NCI-H345 treated with DMSO at 0.1 percent for 48 hours (cell line): Measurements from ENCODE around the gene NR2F1-AS1.

Experiments
- DNase-seq: peaks from one replicate; lab custom pipeline; 2025; ENCODE audit not compliant: unreplicated experiment; lab: John Stamatoyannopoulos, UW

The NR2F1-AS1 gene

DNA sequence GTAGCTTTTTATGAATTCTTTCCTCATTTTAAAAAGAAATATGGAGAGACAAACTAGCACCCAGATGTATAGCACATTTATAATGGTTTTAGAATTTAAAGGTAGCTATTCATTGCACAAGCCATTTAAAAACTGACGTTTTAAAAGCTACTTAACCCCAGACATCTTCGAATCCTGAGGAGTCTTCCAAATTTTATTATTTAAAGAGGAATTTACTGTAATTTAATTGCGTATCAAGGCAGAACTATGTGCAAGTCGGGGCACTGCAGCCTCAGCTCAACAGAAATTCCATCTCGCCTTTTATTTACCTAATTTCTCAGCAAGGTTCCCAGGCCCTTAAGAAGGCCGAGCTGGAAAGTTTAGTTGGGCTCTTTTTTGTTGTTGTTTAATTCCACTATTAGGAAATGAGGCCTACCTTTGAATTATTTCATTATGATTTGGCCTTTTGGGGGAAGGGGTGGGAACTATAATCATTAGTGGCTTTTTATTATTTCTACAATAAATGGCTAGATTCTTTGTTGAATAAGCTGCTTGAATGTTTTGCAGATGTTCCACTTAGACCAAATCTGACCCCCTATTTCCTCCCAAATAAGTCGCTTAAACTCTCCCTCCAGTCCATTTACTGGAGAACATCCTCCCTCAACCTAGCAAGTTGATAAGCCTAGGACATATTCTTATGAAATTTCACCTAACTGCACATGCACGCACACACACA is 22.2 kb upstream of the NR2F1-AS1 start:
- DNase-seq = no peak

- no peak for DNase-seq
These were observed 21.4 kb upstream of the NR2F1-AS1 start for GRCh38 chr5:93602241-93603077.

- DNase-seq = no peak
These were observed 20.8 kb upstream of the NR2F1-AS1 start for GRCh38 chr5:93601802-93602155.

DNA sequence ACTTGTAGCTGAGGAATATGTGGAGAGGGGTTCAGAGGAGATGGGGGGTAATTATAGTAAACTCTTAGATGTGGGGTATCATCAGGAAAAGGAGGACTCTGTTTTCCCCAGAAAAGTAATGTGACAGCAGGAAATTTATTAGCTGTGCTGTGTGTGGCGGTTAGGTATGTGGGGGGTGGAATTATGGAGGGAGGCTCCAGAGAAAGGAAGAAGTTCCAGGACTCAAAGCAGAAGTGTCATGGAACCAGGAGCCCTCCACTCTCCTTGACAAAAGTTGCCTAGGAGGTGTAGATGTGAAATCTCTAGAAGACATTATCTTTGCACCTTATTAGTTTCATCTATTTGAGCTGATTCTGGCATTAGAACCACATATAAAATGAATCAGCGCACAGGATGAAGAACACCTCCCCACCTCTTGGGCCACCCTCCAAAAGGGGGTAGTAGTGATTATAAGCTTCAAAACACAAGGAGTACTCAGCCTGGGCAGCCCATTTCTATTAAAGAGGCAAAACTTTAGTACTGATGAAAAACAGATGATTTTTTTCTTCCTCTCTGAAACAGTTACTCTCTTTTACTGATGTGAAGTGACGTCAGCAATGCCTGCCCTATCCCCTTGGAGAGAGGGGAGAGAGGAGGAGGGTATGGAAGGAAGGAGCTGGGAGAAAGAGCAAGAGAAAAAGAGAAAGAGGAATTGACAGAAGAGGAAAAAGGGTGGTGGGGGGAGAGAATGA is 20.2 kb upstream of the NR2F1-AS1 start:
- DNase-seq = no peak

GRCh38 chr5:93600409-93601070 is 19.5 kb upstream of the NR2F1-AS1 start:
- no peak for DNase-seq

GRCh38 chr5:93599399-93600120 is 18.5 kb upstream of the NR2F1-AS1 start:
- no peak for DNase-seq

GRCh38 chr5:93599001-93599379 is 18.0 kb upstream of the NR2F1-AS1 start:
- no peak for DNase-seq

- no peak for DNase-seq
These were observed 17.3 kb upstream of the NR2F1-AS1 start for GRCh38 chr5:93598091-93599000.

DNA sequence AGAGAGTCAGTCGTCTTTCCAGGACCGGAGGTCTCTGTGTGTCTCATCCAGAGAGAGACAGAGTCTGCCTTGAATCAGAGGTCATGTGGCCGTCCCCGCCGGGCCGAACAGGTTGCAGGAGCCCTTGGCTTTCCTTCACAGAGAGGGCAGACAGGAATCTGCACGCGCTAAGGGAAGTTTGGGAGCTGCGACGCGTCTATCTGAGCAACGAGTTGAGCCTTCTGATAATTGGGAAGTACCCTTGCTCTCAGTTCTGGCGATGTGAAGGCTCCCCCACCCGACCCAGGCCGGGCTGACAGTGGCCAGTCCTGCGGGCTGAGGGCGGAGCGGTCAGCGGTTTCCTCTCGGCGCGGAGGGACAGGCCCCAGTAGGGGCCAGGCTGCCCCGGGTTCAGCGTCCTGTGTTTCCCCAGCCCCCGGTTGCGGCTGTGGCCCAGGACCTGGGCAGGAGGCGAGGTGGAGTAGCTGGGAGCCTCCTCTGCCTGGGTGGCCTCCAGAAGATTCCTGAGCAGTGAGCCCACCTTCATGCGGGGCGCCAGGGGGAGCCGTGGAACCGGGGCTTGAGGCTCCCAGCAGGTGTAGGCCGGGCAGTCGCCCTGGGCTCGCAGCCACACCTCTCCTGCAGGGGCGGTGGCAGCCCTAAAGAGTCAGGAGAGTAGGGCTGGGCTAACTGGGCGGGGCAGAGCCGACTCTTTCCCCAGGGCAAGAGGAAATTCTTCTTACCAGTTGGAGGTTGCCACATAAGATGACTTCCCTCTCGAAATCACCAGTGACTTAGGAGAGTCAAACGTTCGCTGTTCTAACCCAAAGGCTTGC is 15.9 kb upstream of the NR2F1-AS1 start:
- no peak for DNase-seq

- DNase-seq = no peak
These were observed 15.3 kb upstream of the NR2F1-AS1 start for GRCh38 chr5:93596310-93596675.

- no peak for DNase-seq
These were observed 14.6 kb upstream of the NR2F1-AS1 start for GRCh38 chr5:93595420-93596147.

GRCh38 chr5:93594591-93595419 is 13.8 kb upstream of the NR2F1-AS1 start:
- DNase-seq = no peak

DNA sequence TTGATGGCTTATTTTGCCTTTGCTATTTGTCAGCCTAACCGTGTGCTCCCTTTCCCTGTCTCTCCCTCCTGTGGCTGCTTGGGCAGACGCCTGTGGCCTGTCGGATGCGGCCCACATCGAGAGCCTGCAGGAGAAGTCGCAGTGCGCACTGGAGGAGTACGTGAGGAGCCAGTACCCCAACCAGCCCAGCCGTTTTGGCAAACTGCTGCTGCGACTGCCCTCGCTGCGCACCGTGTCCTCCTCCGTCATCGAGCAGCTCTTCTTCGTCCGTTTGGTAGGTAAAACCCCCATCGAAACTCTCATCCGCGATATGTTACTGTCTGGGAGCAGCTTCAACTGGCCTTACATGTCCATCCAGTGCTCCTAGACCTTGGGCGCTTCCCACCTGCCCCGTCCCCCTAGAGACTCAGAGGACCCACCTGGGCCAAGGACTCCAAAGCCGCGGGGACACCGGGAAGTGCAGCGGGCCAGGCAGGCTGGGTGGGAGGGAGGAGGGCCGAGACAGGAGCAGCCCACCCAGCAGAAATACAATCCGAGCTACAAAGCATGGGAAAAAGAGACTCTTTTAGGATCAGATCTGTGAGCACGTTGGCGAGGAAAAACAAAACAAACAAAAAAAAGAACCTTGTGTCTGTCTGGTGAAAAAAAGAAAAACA is 12.6 kb upstream of the NR2F1-AS1 start:
- DNase-seq = no peak

- DNase-seq = no peak
These were observed 11.9 kb upstream of the NR2F1-AS1 start for GRCh38 chr5:93592883-93593282.

GRCh38 chr5:93591323-93591945 is 10.4 kb upstream of the NR2F1-AS1 start:
- no peak for DNase-seq

GRCh38 chr5:93590493-93590892 is 9.5 kb upstream of the NR2F1-AS1 start:
- DNase-seq = no peak
